GM19351 (cell line): ENCODE data around the gene TMEM254.
A peak's percentile ranks its signal among the peaks of the same experiment; 100 is the strongest.
"Not testable (repeated sequence)": the region's sequence is repeated elsewhere in the genome, so short reads cannot be mapped to it uniquely, and the experiment has no call there.

ENCODE experiments used
- ATAC-seq: cut with Tn5 transposase; IDR thresholded peaks from one replicate; pipeline ENCODE4 v1.9.1; 2021; ENCODE audit warnings: mild to moderate bottlenecking, moderate library complexity; ENCODE audit not compliant: unreplicated experiment

Gene TMEM254

GRCh38 chr10:80078448-80079311, at the start of gene TMEM254:
Gene TMEM254, plus strand, starts transcription at chr10:80078665. Its CDS starts 35 bp downstream, at chr10:80078700.
- ATAC-seq: peak; percentile 78

- ATAC-seq: not testable (repeated sequence)
These were observed 49.3 kb upstream of the TMEM254 start for GRCh38 chr10:80029205-80029604.

- not testable (repeated sequence) for ATAC-seq
These were observed 48.6 kb upstream of the TMEM254 start for GRCh38 chr10:80029865-80030264.

- ATAC-seq: no peak
These were observed 46.0 kb upstream of the TMEM254 start for GRCh38 chr10:80032503-80032902.

GRCh38 chr10:80034766-80035165, 43.7 kb upstream of the TMEM254 start:
- ATAC-seq: not testable (repeated sequence)

GRCh38 chr10:80035430-80035829, 43.0 kb upstream of the TMEM254 start:
- ATAC-seq: not testable (repeated sequence)

GRCh38 chr10:80036921-80037500, 41.5 kb upstream of the TMEM254 start:
- ATAC-seq: not testable (repeated sequence)

GRCh38 chr10:80038226-80038625, 40.2 kb upstream of the TMEM254 start:
- ATAC-seq: not testable (repeated sequence)

- ATAC-seq: no peak
These were observed 37.3 kb upstream of the TMEM254 start for GRCh38 chr10:80041162-80041561.

GRCh38 chr10:80044935-80045334, 33.5 kb upstream of the TMEM254 start:
- peak; percentile 46 for ATAC-seq

GRCh38 chr10:80046629-80047441, 31.6 kb upstream of the TMEM254 start:
- ATAC-seq: peak; percentile 89

GRCh38 chr10:80050752-80051151, 27.7 kb upstream of the TMEM254 start:
- ATAC-seq: no peak

- no peak for ATAC-seq
These were observed 26.5 kb upstream of the TMEM254 start for GRCh38 chr10:80051993-80052392.

- ATAC-seq: no peak
These were observed 22.7 kb upstream of the TMEM254 start for GRCh38 chr10:80055760-80056159.

GRCh38 chr10:80057171-80057570, 21.3 kb upstream of the TMEM254 start:
- no peak for ATAC-seq

GRCh38 chr10:80064120-80064886, 14.2 kb upstream of the TMEM254 start:
- ATAC-seq: no peak

GRCh38 chr10:80066809-80067208, 11.7 kb upstream of the TMEM254 start:
- ATAC-seq: no peak

- ATAC-seq: not testable (repeated sequence)
These were observed 10.6 kb upstream of the TMEM254 start for GRCh38 chr10:80067821-80068220.

GRCh38 chr10:80068270-80068669, 10.2 kb upstream of the TMEM254 start:
- ATAC-seq: no peak

- ATAC-seq: no peak
These were observed 8.4 kb upstream of the TMEM254 start for GRCh38 chr10:80070057-80070456.

GRCh38 chr10:80072584-80072983, 5.9 kb upstream of the TMEM254 start:
- no peak for ATAC-seq
